ENCODE data around the gene USP27X.

The USP27X gene

GRCh38 chrX:49878834-49879655 lies at the start of gene USP27X:
TSS of gene USP27X (plus strand) at chrX:49879484. CDS start at chrX:49880308, 824 bp downstream.
- Mint-ChIP-seq H3K36me3 (ENCODE audit: low read depth) (no peaks in the 10 kb centered on the region), H3K27ac (peak within 1 kb of the TSS; percentile 63), H3K4me1 (ENCODE audit: low read depth) (peaks cover 14% of the 10 kb centered on the region), H3K27me3 (ENCODE audit: low read depth) (peaks cover 3% of the 10 kb centered on the region), H3K4me3 (peak within 1 kb of the TSS; percentile 80), H3K9me3 (no peaks in the 10 kb centered on the region)

GRCh38 chrX:49838374-49838773 lies 40.9 kb upstream of the USP27X start:
- no peak overlapping the region for H3K4me3 Mint-ChIP-seq
- peaks cover 4% of the 10 kb centered on the region for H3K27me3 Mint-ChIP-seq (ENCODE audit: low read depth)
- no peaks in the 10 kb centered on the region for H3K36me3 Mint-ChIP-seq (ENCODE audit: low read depth)
- no peaks in the 10 kb centered on the region for H3K9me3 Mint-ChIP-seq
- no peaks in the 10 kb centered on the region for H3K4me1 Mint-ChIP-seq (ENCODE audit: low read depth)
- H3K27ac Mint-ChIP-seq: no peak overlapping the region

DNA sequence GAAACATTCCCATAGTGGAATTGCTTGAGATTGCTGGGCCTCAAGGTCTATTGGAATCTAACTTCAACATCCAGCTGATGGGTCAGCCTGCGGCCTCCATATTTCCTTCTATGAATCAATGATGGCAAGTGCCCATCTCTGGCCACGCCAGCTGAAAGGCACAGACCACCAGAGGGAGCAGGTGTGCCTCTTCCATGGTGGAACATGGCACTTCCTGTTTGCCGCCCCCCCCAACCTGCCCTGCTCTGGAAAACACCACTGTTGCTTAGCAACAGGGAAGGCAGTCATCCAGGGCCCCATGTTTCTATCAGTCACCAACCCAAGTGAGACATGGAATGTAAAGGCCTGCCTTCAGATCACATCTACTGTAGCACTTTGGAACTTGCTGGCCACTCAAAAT lies 38.6 kb upstream of the USP27X start:
- H3K27ac Mint-ChIP-seq: no peak overlapping the region
- H3K9me3 Mint-ChIP-seq: no peaks in the 10 kb centered on the region
- no peaks in the 10 kb centered on the region for H3K4me1 Mint-ChIP-seq (ENCODE audit: low read depth)
- no peak overlapping the region for H3K4me3 Mint-ChIP-seq
- no peaks in the 10 kb centered on the region for H3K27me3 Mint-ChIP-seq (ENCODE audit: low read depth)
- H3K36me3 Mint-ChIP-seq (ENCODE audit: low read depth): no peaks in the 10 kb centered on the region

GRCh38 chrX:49842621-49843020 lies 36.7 kb upstream of the USP27X start:
- Mint-ChIP-seq H3K9me3 (no peaks in the 10 kb centered on the region), H3K4me3 (no peak overlapping the region), H3K27ac (no peak overlapping the region), H3K4me1 (ENCODE audit: low read depth) (no peaks in the 10 kb centered on the region), H3K36me3 (ENCODE audit: low read depth) (no peaks in the 10 kb centered on the region), H3K27me3 (ENCODE audit: low read depth) (no peaks in the 10 kb centered on the region)

GRCh38 chrX:49844611-49845010 lies 34.7 kb upstream of the USP27X start:
- H3K4me1 Mint-ChIP-seq (ENCODE audit: low read depth): no peaks in the 10 kb centered on the region
- H3K9me3 Mint-ChIP-seq: no peaks in the 10 kb centered on the region
- no peaks in the 10 kb centered on the region for H3K36me3 Mint-ChIP-seq (ENCODE audit: low read depth)
- H3K4me3 Mint-ChIP-seq: no peak overlapping the region
- peaks cover 3% of the 10 kb centered on the region for H3K27me3 Mint-ChIP-seq (ENCODE audit: low read depth)
- H3K27ac Mint-ChIP-seq: no peak overlapping the region

- Mint-ChIP-seq H3K27me3 (ENCODE audit: low read depth) (peaks cover 8% of the 10 kb centered on the region), H3K4me1 (ENCODE audit: low read depth) (no peaks in the 10 kb centered on the region), H3K36me3 (ENCODE audit: low read depth) (no peaks in the 10 kb centered on the region), H3K27ac (no peak overlapping the region), H3K4me3 (no peak overlapping the region), H3K9me3 (no peaks in the 10 kb centered on the region)
Observed at GRCh38 chrX:49845701-49846403, 33.4 kb upstream of the USP27X start.

DNA sequence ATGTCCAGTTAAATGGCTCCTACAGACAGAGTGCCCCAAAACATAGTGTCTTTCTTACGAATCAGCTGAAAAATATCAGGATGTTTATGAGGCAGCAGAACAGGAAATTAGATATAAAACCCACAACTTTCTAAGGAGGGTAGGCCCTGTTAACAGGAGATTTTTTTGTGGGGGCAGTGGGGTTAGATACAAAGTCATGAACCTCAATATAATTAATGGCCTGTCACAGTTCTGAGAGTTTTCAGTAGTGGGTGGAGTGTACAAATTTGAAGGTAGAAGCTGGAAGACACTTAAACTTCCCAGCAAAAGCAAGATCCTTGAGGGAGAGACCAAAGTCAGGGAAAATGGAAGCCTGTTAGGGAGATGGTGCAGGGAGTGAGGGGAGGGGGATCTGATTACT lies 32.8 kb upstream of the USP27X start:
- peaks cover 8% of the 10 kb centered on the region for H3K27me3 Mint-ChIP-seq (ENCODE audit: low read depth)

DNA sequence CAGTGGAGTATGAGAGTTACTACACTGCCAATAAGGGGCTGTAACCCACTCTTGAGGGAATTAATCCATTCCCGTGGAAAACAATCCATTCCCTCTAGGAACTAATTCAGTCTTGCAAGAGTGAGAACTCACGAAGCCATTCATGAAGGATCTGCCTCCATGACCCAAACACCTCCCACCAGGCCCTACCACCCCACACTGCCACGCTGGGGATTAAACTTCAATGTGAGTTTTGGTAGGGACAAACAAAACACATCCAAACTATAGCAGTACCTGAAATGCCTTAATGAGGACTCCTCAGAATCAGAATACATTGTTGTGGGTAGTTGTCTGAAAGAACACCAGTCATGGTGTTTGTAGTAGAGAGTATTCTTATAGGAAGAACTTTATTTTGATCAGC lies 31.0 kb upstream of the USP27X start:
- no peaks in the 10 kb centered on the region for H3K4me1 Mint-ChIP-seq (ENCODE audit: low read depth)
- H3K9me3 Mint-ChIP-seq: no peaks in the 10 kb centered on the region
- no peaks in the 10 kb centered on the region for H3K36me3 Mint-ChIP-seq (ENCODE audit: low read depth)
- no peak overlapping the region for H3K27ac Mint-ChIP-seq
- H3K4me3 Mint-ChIP-seq: no peak overlapping the region
- H3K27me3 Mint-ChIP-seq (ENCODE audit: low read depth): peaks cover 8% of the 10 kb centered on the region

More for the DNA sequence above, 32.8 kb upstream of the USP27X start:
- no peaks in the 10 kb centered on the region for H3K4me1 Mint-ChIP-seq (ENCODE audit: low read depth)
- H3K36me3 Mint-ChIP-seq (ENCODE audit: low read depth): no peaks in the 10 kb centered on the region
- H3K4me3 Mint-ChIP-seq: no peak overlapping the region
- no peaks in the 10 kb centered on the region for H3K9me3 Mint-ChIP-seq
- no peak overlapping the region for H3K27ac Mint-ChIP-seq

DNA sequence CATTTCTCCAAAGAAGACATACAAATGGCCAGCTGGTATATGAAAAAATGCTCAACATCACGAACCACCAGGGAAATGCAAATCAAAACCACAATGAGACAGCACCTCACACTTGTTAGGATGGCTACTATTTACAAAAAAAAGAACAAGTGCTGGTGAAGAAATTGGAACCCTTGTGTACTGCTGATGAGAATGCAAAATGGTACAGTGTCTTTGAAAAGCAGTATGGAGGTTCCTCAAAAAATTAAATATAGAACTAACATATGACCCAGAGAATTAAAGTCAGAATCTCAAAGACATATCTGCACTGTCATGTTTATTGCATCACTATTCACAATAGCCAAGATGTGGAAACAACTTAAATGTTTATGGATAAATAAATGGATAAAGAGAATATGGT lies 29.3 kb upstream of the USP27X start:
- no peaks in the 10 kb centered on the region for H3K36me3 Mint-ChIP-seq (ENCODE audit: low read depth)
- no peak overlapping the region for H3K27ac Mint-ChIP-seq

GRCh38 chrX:49853661-49854060 lies 25.6 kb upstream of the USP27X start:
- H3K4me1 Mint-ChIP-seq (ENCODE audit: low read depth): no peaks in the 10 kb centered on the region
- H3K4me3 Mint-ChIP-seq: no peak overlapping the region
- no peaks in the 10 kb centered on the region for H3K36me3 Mint-ChIP-seq (ENCODE audit: low read depth)
- peaks cover 8% of the 10 kb centered on the region for H3K27me3 Mint-ChIP-seq (ENCODE audit: low read depth)
- no peak overlapping the region for H3K27ac Mint-ChIP-seq
- no peaks in the 10 kb centered on the region for H3K9me3 Mint-ChIP-seq

More for the DNA sequence above, 29.3 kb upstream of the USP27X start:
- no peaks in the 10 kb centered on the region for H3K9me3 Mint-ChIP-seq
- H3K4me1 Mint-ChIP-seq (ENCODE audit: low read depth): no peaks in the 10 kb centered on the region
- no peak overlapping the region for H3K4me3 Mint-ChIP-seq
- peaks cover 8% of the 10 kb centered on the region for H3K27me3 Mint-ChIP-seq (ENCODE audit: low read depth)

GRCh38 chrX:49856819-49857218 lies 22.5 kb upstream of the USP27X start:
- Mint-ChIP-seq H3K4me3 (no peak overlapping the region), H3K9me3 (no peaks in the 10 kb centered on the region), H3K27ac (no peak overlapping the region), H3K4me1 (ENCODE audit: low read depth) (no peaks in the 10 kb centered on the region), H3K27me3 (ENCODE audit: low read depth) (no peaks in the 10 kb centered on the region), H3K36me3 (ENCODE audit: low read depth) (no peaks in the 10 kb centered on the region)

GRCh38 chrX:49858341-49858740 lies 20.9 kb upstream of the USP27X start:
- Mint-ChIP-seq H3K9me3 (no peaks in the 10 kb centered on the region), H3K36me3 (ENCODE audit: low read depth) (no peaks in the 10 kb centered on the region)

DNA sequence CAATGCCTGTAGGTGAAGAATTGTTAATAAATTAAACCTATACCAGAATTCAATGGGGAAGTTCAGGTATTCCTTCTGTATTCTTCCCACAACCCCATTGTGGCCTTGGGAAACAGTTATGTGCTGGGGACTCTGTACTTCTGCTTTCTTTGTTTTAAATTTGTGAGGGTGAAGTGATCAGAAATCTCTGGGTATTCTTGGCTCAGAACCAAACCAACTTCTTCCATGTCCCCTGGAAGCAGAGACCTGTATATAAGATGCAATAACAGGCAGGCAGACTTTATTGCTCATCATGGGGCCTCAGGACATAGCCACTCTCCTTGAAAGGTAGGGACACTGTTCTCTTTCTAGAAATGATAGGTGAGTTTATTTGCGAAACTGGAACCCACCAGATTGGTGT lies 19.8 kb upstream of the USP27X start:
- H3K4me1 Mint-ChIP-seq (ENCODE audit: low read depth): no peaks in the 10 kb centered on the region
- no peaks in the 10 kb centered on the region for H3K9me3 Mint-ChIP-seq
- no peaks in the 10 kb centered on the region for H3K27me3 Mint-ChIP-seq (ENCODE audit: low read depth)
- no peaks in the 10 kb centered on the region for H3K36me3 Mint-ChIP-seq (ENCODE audit: low read depth)
- H3K27ac Mint-ChIP-seq: no peak overlapping the region
- H3K4me3 Mint-ChIP-seq: no peak overlapping the region

More at GRCh38 chrX:49858341-49858740, 20.9 kb upstream of the USP27X start:
- H3K27ac Mint-ChIP-seq: no peak overlapping the region
- no peaks in the 10 kb centered on the region for H3K4me1 Mint-ChIP-seq (ENCODE audit: low read depth)
- H3K27me3 Mint-ChIP-seq (ENCODE audit: low read depth): no peaks in the 10 kb centered on the region
- no peak overlapping the region for H3K4me3 Mint-ChIP-seq

DNA sequence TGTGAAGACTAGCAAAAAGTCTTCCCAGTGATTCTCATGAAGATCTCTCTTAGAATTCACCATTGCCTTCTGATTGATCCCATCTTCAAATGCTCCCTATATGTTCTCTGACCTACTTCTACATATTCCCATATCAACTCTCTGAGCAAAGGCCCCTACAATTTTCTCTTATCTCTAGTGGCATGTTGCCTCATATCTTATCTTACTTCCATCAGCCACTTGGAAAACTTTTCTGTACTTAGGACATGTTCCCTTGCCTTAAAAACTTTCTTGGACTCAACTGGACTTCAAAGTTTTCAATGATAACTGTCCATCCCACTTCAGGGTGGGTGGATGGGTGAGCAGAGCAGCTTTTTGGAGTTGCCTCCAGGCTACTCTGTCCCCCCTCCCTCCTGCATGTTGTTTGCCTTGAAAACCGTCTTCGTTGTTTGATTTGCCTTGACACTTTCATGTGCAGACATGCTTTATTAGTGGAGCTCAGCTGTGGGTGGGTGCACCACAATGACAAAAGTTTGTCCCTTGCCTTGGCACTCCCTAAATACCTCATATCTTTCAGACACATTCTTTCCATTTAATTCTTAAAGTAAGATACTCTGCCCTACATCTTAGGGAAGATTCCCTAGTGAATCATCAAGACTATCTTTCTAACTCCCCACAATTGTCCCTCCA lies 18.3 kb upstream of the USP27X start:
- Mint-ChIP-seq H3K27me3 (ENCODE audit: low read depth) (no peaks in the 10 kb centered on the region), H3K27ac (no peak overlapping the region), H3K36me3 (ENCODE audit: low read depth) (no peaks in the 10 kb centered on the region), H3K4me1 (ENCODE audit: low read depth) (no peaks in the 10 kb centered on the region), H3K9me3 (no peaks in the 10 kb centered on the region), H3K4me3 (no peak overlapping the region)

DNA sequence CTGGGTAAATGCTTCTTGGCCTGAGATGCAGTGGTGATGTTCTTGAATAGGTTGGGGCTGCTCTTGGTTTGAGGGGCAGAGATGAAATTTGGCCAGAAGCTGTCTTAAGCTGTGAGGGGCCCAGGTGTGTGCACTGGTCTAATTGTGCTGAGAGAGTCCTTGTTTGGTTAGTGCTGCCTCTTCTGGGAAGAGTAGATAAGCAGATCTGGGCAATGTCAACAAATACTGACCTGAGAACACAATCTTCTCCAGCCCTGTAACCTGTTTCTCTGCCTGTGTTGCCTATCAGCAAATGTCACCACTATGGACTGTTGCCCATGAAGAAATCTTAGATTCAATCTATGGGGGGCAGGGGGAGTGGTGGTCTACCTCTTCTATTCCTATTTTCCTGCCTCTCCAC lies 17.2 kb upstream of the USP27X start:
- Mint-ChIP-seq H3K9me3 (no peaks in the 10 kb centered on the region), H3K4me3 (no peak overlapping the region), H3K36me3 (ENCODE audit: low read depth) (no peaks in the 10 kb centered on the region), H3K27ac (no peak overlapping the region), H3K27me3 (ENCODE audit: low read depth) (no peaks in the 10 kb centered on the region), H3K4me1 (ENCODE audit: low read depth) (no peaks in the 10 kb centered on the region)

Data from T-helper 1 cell treated with Interleukin-12 subunit alpha and Interleukin-12 subunit beta and Interleukin-4 antibody, amounts not matched to agents 30 μg/mL and 1 μg/mL, for 36 hours (primary cell).